ENCODE results near the gene TTL. TPM values are rescaled to one million over a fixed set of nuclear protein-coding genes. Genes with fewer than 3 reads are reported as not detected.

The TTL gene
- total RNA-seq, 1 donor from 2014 or later: 40.0 TPM

DNA sequence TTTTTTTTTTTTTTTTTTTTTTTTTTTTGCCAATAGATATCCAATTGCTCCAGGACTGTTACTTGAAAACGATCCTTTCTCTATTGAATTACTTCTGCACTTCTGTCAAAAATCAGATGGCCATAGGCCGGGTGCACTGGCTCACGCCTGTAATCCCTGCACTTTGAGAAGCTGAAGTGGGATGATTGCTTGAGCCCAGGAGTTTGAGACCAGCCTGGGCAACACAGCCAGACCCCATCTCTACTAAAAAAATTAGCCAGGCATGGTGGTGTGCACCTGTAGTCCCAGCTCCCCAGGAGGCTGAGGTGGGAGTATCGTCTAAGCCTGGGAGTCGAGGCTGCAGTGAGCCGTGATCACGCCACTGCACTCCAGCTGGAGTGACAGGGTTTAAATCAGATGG is 98.1 kb downstream of the TTL start:
- DNase-seq (ENCODE audit: low spot score): no peak

DNA sequence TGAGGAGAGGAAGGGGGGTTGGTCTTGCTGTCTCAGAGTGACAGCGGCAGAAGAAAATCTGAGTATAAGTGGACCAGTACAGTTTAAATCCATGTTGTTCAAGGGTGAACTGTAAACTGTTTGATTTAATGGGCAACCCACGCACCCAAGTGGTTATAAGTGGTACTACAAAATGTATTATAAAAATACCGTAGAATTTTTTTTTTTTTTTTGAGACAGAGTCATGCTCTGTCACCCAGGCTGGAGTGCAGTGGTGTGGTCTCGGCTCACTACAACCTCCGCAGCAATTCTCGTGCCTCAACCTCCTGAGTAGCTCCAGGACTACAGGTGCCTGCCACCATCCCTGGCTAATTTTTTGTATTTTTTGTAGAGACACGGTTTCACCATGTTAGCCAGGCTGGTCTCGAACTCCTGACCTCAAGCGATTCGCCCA is 100.4 kb downstream of the TTL start:
- no peak for DNase-seq (ENCODE audit: low spot score)

DNA sequence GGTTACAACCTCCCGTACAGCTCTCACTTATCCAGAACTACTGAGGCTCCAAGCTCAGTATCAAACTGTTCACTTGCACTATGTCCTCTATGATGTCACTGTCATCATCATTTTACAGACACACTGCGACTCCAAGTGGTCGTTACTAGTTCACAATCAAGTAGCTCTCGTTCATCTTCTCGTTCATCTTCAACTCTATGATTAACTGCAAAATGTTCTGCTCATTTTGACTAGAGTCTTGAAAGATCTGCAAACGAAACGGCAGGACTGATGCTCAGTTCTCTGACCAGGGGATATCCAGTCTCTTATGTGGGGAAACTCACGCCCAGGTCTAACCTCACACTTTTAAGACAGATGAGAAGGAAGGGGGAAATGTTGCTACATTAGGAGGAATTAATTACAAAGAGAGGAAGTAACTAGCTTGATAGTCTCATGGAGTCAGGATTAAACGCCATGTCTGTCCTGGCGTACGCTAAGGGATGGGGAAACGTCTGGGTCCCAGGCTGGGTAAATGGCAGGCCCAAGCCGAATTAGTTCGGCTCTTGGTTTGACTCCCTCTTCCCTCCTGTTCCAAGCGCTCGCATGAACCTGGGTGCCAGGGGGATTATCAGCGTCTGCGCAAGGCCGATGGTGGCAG is 101.7 kb downstream of the TTL start:
- DNase-seq (ENCODE audit: low spot score): no peak

DNA sequence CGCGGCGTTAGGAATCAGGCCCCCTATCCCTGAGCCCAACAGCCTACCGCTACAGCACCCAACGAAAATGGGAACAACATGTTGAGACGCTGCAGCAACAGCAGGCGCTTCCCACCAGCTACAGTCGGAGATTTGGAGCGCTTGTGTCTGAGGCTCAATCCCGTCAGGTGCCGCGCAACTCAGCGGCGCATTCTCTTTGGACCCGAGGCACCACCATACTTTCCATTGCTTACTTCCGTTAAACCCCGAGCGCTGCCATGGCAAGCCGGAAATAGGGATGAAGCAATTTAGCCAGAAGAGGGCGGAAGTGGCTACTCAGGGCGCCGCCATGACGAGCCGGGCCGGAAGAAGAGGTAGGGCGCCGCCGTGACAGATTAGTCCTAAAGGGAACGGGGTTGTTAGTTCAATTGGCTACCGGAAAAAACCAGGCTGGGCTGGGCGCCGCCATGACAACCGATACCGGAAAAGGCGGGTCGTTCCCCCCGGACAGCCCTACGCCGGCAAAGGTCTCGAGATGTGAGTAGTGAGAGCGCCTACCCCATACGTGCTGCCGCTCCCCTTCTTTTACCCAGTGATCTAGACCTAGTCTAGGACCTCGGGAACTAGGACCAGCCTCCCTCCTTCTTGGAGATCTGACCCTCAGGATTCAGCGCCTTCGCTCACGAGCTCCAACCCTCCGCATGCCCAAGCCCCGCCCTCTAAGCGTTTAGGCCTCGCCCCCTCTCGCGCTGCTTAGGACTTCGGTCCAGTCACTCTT is 102.4 kb downstream of the TTL start, which contains the start of gene CHCHD5:
TSS of gene CHCHD5 (plus strand) at position 476 of the 757 bp plus-strand sequence. CDS start at position 515, 39 bp downstream.
- DNase-seq (ENCODE audit: low spot score): peak; percentile 98

DNA sequence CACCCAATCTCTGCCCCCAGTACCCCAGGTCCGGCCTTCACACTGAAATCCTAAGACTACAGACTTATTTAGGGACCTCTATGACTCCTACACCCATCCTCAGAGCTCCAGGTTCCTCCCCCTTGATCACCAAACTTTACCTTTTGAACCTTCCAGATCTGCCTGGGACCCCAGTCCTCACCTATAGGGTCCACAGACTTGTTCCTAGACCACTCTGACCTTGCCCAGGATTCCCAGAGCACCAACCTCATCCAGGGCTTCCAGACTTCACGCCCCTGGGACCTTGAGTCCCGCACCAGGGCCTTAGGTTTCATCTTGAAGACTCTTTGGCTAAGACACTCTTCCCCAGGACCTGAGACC is 102.9 kb downstream of the TTL start:
- no peak for DNase-seq (ENCODE audit: low spot score)

DNA sequence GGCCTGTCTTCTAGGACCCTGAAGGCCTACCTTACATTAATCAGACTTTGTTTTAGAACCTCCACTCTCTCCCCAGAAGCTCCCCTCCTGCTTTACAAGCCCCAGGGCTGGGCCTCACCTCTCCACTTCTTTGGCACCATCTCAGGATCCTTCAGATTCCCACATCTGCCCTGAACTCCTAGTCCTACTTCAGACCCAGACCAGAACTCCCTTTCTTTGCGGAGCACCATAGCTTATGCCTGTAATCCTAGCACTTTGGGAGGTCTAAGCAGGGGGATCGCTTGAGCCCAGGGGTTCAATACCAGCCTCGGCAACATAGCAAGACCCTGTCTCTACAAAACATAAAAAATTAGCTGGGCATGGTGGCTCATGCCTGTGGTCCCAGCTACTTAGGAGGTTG is 103.4 kb downstream of the TTL start:
- no peak for DNase-seq (ENCODE audit: low spot score)

DNA sequence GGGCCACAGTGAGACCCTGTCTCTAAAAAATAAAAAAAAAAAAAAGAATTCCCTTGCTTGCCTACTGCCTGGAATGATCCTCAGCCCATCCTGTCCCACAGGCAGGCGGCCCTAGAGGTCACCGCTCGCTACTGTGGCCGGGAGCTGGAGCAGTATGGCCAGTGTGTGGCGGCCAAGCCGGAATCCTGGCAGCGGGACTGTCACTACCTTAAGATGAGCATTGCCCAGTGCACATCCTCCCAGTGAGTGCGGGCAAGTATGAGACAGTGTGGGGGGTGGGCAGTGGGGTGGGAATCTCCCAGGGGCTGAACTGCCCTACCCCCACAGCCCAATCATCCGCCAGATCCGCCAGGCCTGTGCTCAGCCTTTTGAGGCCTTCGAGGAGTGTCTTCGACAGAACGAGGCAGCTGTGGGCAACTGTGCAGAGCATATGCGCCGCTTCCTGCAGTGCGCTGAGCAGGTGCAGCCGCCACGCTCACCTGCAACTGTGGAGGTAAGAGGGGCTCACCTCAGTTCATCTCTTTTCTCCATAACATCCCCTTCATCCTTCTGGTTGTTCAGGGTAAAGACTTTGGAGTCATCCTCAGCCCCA is 104.0 kb downstream of the TTL start:
- no peak for DNase-seq (ENCODE audit: low spot score)

DNA sequence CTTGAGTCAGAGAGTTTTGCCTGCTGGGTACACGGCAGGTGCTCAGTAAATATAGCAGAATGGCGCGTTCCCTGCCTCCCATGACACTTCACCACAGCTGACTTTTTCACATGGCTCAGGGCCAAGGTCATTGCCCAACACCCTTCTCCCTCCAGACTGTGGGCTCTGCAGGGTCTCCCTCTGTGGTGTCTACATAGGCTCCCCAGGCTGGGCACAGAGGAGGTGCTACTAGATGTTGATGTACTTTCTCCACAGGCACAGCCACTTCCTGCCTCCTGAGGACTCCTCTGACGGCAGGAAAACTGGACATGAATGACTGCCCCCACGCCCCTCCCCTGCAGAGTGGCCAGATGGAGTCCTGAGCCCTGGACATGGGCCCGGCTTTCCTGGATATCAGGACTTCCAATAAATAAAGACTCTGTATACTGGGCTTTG is 106.7 kb downstream of the TTL start:
- no peak for DNase-seq (ENCODE audit: low spot score)

Other genes with a start within 250 kb of the TTL start
- 5.3 TPM for gene ZC3H8, start 227.1 kb upstream of the TTL start, total RNA-seq
- gene ZC3H6, start 206.6 kb upstream of the TTL start, total RNA-seq: 8.8 TPM
- gene RGPD8, start 48.5 kb upstream of the TTL start, total RNA-seq: 21.6 TPM
- gene POLR1B, start 60.3 kb downstream of the TTL start, total RNA-seq: 20.3 TPM
- 21.0 TPM for gene CHCHD5, start 102.5 kb downstream of the TTL start, total RNA-seq
- 46.5 TPM for gene SLC20A1, start 163.8 kb downstream of the TTL start, total RNA-seq
- gene NT5DC4, start 238.9 kb downstream of the TTL start, total RNA-seq: not detected

Measured in mesenteric fat pad (tissue), 1 donor.